C4-2B (cell line): Measurements from ENCODE around the gene TBX5.
"Not testable (repeated sequence)": the region's sequence is repeated elsewhere in the genome, so short reads cannot be mapped to it uniquely, and the experiment has no call there.

Experiments used
- H3K27ac ChIP-seq: fragments of 450-650 bp; 2 replicates; pipeline ENCODE4 v1.5.1; 2017
- CTCF ChIP-seq: fragments of 450-650 bp; conservative IDR thresholded peaks from 2 replicates; pipeline ENCODE4 v1.5.1; 2017; ENCODE audit warnings: mild to moderate bottlenecking
- ZFX ChIP-seq: fragments of 450-650 bp; IDR thresholded peaks from 2 replicates; pipeline ENCODE4 v1.6.1; 2017

TBX5 gene

DNA sequence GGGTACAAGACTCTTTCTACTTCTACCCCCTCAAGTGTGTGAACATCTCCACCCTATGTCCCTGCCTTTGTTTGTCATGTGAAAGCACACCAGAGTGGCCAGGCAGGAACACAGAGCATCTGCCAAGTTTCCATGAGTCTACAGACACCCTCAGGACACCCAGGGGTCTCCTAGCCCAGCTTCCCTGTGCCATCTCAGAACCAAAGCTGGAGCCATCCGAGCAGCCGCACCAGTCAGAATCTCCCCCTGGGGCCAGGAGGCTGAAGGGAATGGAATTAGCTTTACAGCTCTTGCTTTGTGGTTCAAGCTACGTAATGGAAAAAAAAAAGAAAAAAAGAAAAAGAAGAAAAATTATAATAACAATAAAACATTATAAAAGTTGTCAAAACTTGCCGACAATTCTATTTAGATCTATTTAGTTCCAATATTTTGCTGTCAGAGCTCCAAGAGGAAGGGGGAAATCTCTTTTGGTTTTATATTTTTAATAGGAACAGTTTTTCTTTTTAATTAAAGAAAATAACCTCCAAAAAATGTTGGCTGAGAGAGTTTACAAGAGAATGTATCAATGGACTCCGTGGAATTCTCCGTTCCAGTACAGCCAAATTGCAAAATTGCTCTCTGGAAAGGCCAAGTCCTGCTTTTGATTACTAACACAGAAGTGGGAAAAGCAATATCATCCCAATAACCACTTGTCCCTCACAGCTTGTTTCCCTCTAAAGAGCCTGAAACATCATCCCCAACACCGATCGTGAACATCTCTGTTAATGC is 37.1 kb downstream of the TBX5 start:
- no peak overlapping the region for H3K27ac ChIP-seq
- no peak for TF ChIP-seq ZFX
- TF ChIP-seq CTCF = no peak

- TF ChIP-seq ZFX = no peak
- TF ChIP-seq CTCF = no peak
- no peak overlapping the region for H3K27ac ChIP-seq
These were observed 44.0 kb downstream of the TBX5 start for GRCh38 chr12:114361992-114362391.

- TF ChIP-seq CTCF (no peak), ZFX (no peak)
- no peak overlapping the region for H3K27ac ChIP-seq
These were observed 44.4 kb downstream of the TBX5 start for GRCh38 chr12:114361545-114361944.

DNA sequence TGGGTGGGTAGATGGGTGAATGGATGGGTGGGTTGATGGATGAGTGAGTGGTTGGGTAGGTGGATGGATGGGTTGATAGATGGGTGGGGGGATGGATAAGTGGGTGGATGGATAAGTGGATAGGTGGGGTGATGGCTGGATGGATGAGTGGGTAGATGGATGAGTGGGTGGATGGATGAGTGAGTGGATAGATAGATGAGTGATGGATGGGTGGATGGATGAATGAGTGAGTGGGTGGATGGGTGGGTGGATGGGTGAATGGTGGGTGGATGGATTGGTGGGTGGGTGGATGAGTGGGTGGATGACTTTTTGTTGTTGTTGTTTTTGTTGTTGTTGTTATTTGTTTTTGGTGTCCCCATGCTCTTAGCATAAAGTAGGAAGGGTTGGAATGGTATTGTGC is 45.5 kb downstream of the TBX5 start:
- TF ChIP-seq ZFX (no peak), CTCF (no peak)
- H3K27ac ChIP-seq = no peak overlapping the region

DNA sequence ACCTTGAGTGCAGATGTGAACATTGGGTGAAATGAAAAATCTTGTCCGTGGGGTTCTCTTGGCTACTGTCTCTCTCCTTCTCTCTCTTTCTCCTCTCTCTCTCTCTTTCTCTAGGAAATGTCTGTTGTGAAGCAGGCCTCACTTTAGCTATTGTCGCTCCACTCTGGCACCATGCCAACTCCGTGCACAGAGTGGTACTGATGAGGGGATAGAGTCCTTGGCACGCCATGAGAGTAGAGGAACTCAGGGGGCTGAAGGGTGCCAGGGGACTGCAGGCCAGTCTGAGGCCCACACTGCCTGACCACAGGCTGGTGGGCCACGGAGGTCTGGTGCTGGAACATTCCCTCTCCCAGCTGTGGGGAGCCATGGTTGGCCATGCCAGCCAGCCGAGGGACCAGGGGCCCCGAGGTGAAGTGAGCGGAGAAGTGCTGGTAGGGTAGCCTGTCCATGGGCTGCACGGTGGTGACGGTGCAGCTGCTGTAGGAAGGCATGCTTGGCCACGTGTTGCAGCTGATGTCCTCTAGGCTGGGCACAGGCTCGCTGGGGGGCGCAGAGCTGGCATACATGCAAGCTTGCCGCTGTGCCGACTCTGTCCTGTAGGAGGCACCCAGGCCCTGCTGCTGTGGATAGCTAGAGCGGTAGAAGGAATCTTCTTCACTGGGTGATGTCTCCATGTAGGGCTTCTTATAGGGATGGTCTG is 50.4 kb downstream of the TBX5 start:
- no peak for TF ChIP-seq ZFX
- peak; percentile 17; the same call in 1 of the 2 replicates for TF ChIP-seq CTCF

GRCh38 chr12:114349239-114349638 is 56.7 kb downstream of the TBX5 start:
- H3K27ac ChIP-seq = not testable (repeated sequence)

More for the DNA sequence above, 50.4 kb downstream of the TBX5 start:
- H3K27ac ChIP-seq = no peak overlapping the region

GRCh38 chr12:114347861-114348260 is 58.1 kb downstream of the TBX5 start:
- TF ChIP-seq ZFX (no peak), CTCF (no peak)
- no peak overlapping the region for H3K27ac ChIP-seq
